Measurements from ENCODE around the gene SAC3D1.

Gene SAC3D1

DNA sequence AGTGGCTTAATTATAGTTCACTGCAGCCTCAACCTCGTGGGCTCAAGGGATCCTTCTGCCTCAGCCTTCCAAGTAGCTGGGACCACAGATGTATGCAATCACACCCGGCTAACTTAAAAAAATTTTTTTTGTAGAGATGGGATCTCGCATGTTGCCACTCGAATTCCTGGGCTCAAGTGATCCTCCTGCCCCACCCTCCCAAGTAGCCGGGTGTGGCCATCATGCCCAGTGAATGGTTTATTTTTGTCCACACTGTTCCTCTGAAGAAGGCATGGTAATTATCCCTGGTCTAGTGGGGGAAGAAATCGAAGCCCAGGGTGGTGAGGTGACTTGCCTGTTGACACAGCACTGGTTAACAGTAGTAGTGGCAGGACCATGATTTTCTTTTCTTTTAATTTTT, 1.9 kb downstream of the SAC3D1 start:
- no peak for DNase-seq
- H3K4me3 Mint-ChIP-seq = peak overlapping the region; percentile 90
- peaks cover 12% of the 10 kb centered on the region for H3K36me3 Mint-ChIP-seq (ENCODE audit: low read depth)
- TF ChIP-seq, protein P1, sequence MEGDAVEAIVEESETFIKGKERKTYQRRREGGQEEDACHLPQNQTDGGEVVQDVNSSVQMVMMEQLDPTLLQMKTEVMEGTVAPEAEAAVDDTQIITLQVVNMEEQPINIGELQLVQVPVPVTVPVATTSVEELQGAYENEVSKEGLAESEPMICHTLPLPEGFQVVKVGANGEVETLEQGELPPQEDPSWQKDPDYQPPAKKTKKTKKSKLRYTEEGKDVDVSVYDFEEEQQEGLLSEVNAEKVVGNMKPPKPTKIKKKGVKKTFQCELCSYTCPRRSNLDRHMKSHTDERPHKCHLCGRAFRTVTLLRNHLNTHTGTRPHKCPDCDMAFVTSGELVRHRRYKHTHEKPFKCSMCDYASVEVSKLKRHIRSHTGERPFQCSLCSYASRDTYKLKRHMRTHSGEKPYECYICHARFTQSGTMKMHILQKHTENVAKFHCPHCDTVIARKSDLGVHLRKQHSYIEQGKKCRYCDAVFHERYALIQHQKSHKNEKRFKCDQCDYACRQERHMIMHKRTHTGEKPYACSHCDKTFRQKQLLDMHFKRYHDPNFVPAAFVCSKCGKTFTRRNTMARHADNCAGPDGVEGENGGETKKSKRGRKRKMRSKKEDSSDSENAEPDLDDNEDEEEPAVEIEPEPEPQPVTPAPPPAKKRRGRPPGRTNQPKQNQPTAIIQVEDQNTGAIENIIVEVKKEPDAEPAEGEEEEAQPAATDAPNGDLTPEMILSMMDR (IDR thresholded peaks at IDR 0.05) = no peak
- no peaks in the 10 kb centered on the region for H3K9me3 Mint-ChIP-seq
- H3K27ac Mint-ChIP-seq = no peak overlapping the region
- H3K4me1 Mint-ChIP-seq = peaks cover 26% of the 10 kb centered on the region
- H3K27me3 Mint-ChIP-seq (ENCODE audit: low read depth, poor library complexity) = no peaks in the 10 kb centered on the region

DNA sequence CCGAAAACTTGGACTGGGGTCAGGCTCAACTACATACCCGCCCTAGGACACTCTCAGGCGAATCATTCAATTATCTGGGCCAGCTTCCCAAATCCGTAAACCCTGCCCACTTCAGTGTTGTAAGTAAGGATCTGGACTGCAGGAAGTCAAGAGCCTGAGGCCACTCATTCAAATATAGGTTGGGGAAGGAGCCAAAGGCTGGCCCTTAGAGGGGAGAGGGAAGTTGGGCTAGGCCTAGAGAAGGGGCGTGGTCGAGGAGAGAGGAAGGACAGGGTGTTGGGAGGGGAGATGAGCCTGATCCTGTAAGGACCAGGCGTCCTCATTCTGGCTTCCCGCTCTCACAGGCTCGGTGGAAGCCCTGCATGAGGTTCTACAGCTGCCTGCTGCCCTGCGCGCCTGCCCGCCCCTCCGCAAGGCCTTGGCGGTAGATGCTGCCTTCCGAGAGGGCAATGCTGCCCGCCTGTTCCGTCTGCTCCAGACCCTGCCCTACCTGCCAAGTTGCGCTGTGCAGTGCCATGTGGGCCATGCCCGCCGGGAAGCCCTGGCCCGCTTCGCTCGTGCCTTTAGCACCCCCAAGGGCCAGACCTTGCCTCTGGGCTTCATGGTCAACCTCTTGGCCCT, 3.0 kb downstream of the SAC3D1 start:
- H3K9me3 Mint-ChIP-seq = no peaks in the 10 kb centered on the region
- no peak overlapping the region for H3K4me3 Mint-ChIP-seq
- H3K36me3 Mint-ChIP-seq (ENCODE audit: low read depth) = peaks cover 12% of the 10 kb centered on the region
- TF ChIP-seq, protein P1 (IDR thresholded peaks at IDR 0.05) = no peak
- peak overlapping the region; percentile 85 for H3K27ac Mint-ChIP-seq
- H3K4me1 Mint-ChIP-seq = peaks cover 26% of the 10 kb centered on the region
- H3K27me3 Mint-ChIP-seq (ENCODE audit: low read depth, poor library complexity) = peaks cover 4% of the 10 kb centered on the region
- DNase-seq = no peak

DNA sequence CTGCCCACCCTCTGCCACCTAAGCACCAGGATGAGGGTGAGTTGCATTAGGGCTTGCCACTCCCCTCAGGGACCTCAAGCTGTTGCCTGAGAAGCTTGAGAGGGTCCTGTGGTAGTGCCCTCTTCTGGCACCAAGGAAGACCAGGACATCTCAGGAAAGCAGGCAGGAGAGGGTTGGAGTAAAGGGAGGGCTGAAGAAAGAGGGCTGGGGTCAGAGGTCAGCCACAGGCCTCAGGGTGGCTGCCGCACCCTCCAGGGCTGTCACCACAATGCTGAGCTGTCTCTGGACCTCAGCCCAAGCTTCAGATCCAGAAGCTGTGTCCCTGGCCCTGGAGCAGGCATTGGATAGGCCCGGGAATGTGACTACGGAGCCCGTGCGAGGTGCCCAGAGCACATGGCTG, 4.1 kb downstream of the SAC3D1 start:
- peaks cover 4% of the 10 kb centered on the region for H3K27me3 Mint-ChIP-seq (ENCODE audit: low read depth, poor library complexity)
- no peak overlapping the region for H3K27ac Mint-ChIP-seq
- H3K4me3 Mint-ChIP-seq = no peak overlapping the region
- no peaks in the 10 kb centered on the region for H3K9me3 Mint-ChIP-seq
- no peak for DNase-seq
- TF ChIP-seq, protein P1 (IDR thresholded peaks at IDR 0.05) = no peak
- H3K36me3 Mint-ChIP-seq (ENCODE audit: low read depth) = peaks cover 12% of the 10 kb centered on the region
- peaks cover 26% of the 10 kb centered on the region for H3K4me1 Mint-ChIP-seq

DNA sequence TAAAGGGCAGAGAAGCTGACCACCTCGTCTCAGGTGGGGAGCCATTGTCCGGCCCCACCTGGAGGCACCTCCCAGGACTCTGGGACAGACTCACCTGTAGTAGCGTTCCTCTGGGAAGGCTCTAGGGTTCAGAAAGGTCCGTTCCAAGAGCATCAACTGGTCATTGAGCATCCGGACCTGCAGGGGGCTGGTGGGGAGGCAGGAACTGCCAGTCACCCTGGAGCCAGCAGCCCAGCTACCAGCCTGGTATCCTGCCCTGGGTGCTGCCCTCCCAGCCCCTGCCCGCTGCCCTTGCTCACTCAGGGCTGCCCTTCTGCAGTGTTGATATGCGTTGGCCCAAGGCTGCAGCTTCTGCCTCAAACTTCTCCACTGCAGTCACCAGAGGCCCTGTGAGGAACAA, 4.7 kb downstream of the SAC3D1 start:
- TF ChIP-seq, protein P1 (IDR thresholded peaks at IDR 0.05) = no peak
- Mint-ChIP-seq H3K4me1 (peaks cover 26% of the 10 kb centered on the region), H3K36me3 (ENCODE audit: low read depth) (peaks cover 12% of the 10 kb centered on the region), H3K9me3 (no peaks in the 10 kb centered on the region), H3K27ac (no peak overlapping the region), H3K27me3 (ENCODE audit: low read depth, poor library complexity) (peaks cover 4% of the 10 kb centered on the region), H3K4me3 (no peak overlapping the region)
- no peak for DNase-seq

DNA sequence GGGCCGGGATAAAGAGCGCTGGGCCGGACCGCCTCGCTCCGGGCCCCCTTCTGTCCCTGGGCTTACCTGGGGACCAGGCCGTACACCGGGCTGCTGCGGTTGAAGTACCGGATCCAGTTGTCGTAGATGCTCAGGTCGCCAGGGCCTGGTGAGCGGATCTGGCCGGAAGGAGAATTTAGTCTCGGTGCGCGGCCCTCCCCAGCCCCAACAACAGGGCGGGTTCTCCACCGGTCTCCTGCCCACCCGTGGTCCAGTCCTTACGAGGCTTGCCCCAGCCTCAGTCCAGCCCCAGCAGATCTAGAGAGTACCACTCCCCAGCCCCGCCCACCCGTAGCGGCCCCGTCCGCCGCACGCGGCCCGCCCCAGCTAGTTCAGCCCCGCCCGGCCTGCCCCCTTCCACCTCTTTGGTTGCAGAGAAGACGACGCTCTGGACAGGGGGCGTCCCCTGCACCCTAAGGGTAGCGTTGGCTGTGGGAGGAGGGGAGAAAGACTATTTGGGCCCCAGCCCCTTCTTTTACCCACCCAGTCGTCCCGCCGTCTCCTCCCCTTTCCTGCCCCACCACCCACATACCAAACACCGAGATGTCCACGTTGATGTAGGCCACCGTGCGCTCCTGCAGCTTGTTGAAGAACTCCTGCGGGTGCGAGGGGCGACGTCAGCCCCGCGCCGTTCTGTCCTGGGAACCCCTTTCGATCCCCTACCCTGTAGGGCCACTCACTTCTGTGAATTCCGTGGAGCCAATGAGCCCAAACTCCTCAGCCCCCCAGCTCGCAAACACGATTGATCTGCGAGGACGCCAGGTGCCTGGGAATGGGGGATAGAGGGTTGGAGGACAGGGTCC, 6.8 kb downstream of the SAC3D1 start:
- Mint-ChIP-seq H3K9me3 (no peaks in the 10 kb centered on the region), H3K27ac (no peak overlapping the region), H3K4me3 (no peak overlapping the region)

More for the DNA sequence above, 6.8 kb downstream of the SAC3D1 start:
- peaks cover 12% of the 10 kb centered on the region for H3K36me3 Mint-ChIP-seq (ENCODE audit: low read depth)
- H3K4me1 Mint-ChIP-seq = peaks cover 14% of the 10 kb centered on the region
- TF ChIP-seq, protein P1 (IDR thresholded peaks at IDR 0.05) = no peak
- peaks cover 9% of the 10 kb centered on the region for H3K27me3 Mint-ChIP-seq (ENCODE audit: low read depth, poor library complexity)
- no peak for DNase-seq

All from nephron progenitor cell (in vitro differentiated cells).